H1 (cell line): ENCODE results near the gene MYO16. TPM values are rescaled to one million over a fixed set of nuclear protein-coding genes. Genes with fewer than 3 reads are reported as not detected.

Source experiments
- CTCF ChIA-PET: fragments of 300-600 bp; sonication (Branson Sonifier 250); formaldehyde crosslinking; loops from one replicate; lab custom pipeline; 2021; ENCODE audit not compliant: partially characterized antibody; lab: Charles Lee
- POLR2A ChIA-PET: fragments of 300-600 bp; sonication (Branson Sonifier 250); formaldehyde crosslinking; loops from one replicate; lab custom pipeline; 2021; ENCODE audit warnings: inconsistent platforms; ENCODE audit not compliant: partially characterized antibody; lab: Charles Lee
- DNase-seq, 2 experiments: peaks; one replicate each; pipeline versions ENCODE4 v3.0.0 to v3.0.0-alpha.2; 2010 to 2022; ENCODE audit warnings: low spot score in 2 of 2, low read depth in 1 of 2, mixed read lengths in 1 of 2
- FAIRE-seq: peaks from 2 replicates; lab custom pipeline; 2011; peaks lifted over from hg19 to GRCh38; lab: Jason Lieb, UNC
- H2AFZ ChIP-seq: 2 replicates; pipeline ENCODE4 v1.8.1; 2012; ENCODE audit warnings: low read length, inconsistent platforms
- H2AK5ac ChIP-seq: 2 replicates; pipeline ENCODE4 v1.6.1; 2013; ENCODE audit warnings: low read depth, low read length
- H2BK120ac ChIP-seq: replicated peaks from 2 replicates; pipeline ENCODE3; 2013; ENCODE audit warnings: low read depth, low read length, inconsistent platforms
- H2BK12ac ChIP-seq: 2 replicates; pipeline ENCODE4 v1.6.1; 2013; ENCODE audit warnings: low read depth, low read length
- H2BK15ac ChIP-seq: 2 replicates; pipeline ENCODE4 v1.6.1; 2013; ENCODE audit warnings: low read length
- H2BK20ac ChIP-seq: 2 replicates; pipeline ENCODE4 v1.6.1; 2013; ENCODE audit warnings: low read length
- H2BK5ac ChIP-seq: 2 replicates; pipeline ENCODE4 v1.6.1; 2013; ENCODE audit warnings: low read depth, low read length
- H3K14ac ChIP-seq: 2 replicates; pipeline ENCODE4 v1.6.1; 2013; ENCODE audit warnings: inconsistent platforms; ENCODE audit not compliant: insufficient read length
- H3K18ac ChIP-seq: 2 replicates; pipeline ENCODE4 v1.6.1; 2013; ENCODE audit warnings: low read length; ENCODE audit errors: extremely low read depth
- H3K23ac ChIP-seq: 2 replicates; pipeline ENCODE4 v1.6.1; 2013; ENCODE audit warnings: inconsistent platforms; ENCODE audit not compliant: insufficient read length
- H3K23me2 ChIP-seq: 2 replicates; pipeline ENCODE4 v1.6.1; 2013; ENCODE audit warnings: low read depth, low read length
- H3K27ac ChIP-seq: 2 replicates; pipeline ENCODE4 v1.6.1; 2011; ENCODE audit warnings: low read depth, low read length, inconsistent platforms
- H3K27me3 ChIP-seq, 4 experiments: replicated peaks in 1 of 4; 1 replicate in 1 of 4; 2 replicates in 3 of 4; pipeline versions ENCODE4 v1.6.1 to v1.8.1; 2011 to 2013; ENCODE audit warnings: low read length in 3 of 4, mild to moderate bottlenecking in 3 of 4, inconsistent platforms in 2 of 4, mixed read lengths in 2 of 4, moderate library complexity in 1 of 4; ENCODE audit not compliant: control insufficient read depth in 3 of 4, insufficient read depth in 3 of 4; ENCODE audit errors: extremely low read depth in 1 of 4
- H3K36me3 ChIP-seq, 4 experiments: 2 replicates each; pipeline versions ENCODE4 v1.6.1 to v1.8.1; 2011 to 2013; ENCODE audit warnings: mild to moderate bottlenecking in 4 of 4, low read length in 3 of 4, moderate library complexity in 2 of 4, control low read depth in 1 of 4, inconsistent platforms in 1 of 4; ENCODE audit not compliant: insufficient read depth in 4 of 4, control insufficient read depth in 2 of 4
- H3K4ac ChIP-seq: replicated peaks from 2 replicates; pipeline ENCODE3; 2013; ENCODE audit warnings: low read length, low read depth, mixed read lengths, inconsistent platforms; ENCODE audit not compliant: insufficient read length
- H3K4me1 ChIP-seq, 4 experiments: replicated peaks in 1 of 4; 1 replicate in 1 of 4; 2 replicates in 3 of 4; pipeline versions ENCODE4 v1.6.1 to v1.8.1; 2011 to 2013; ENCODE audit warnings: low read length in 3 of 4, inconsistent platforms in 2 of 4, mixed read lengths in 1 of 4; ENCODE audit not compliant: insufficient read depth in 4 of 4, control insufficient read depth in 3 of 4
- H3K4me2 ChIP-seq, 2 experiments: 2 replicates each; pipeline versions ENCODE4 v1.6.1 to v1.8.1; 2011 to 2013; ENCODE audit warnings: low read depth in 2 of 2, low read length in 2 of 2, control low read depth in 1 of 2, inconsistent platforms in 1 of 2, mild to moderate bottlenecking in 1 of 2; ENCODE audit not compliant: insufficient read depth in 1 of 2
- H3K4me3 ChIP-seq, 4 experiments: fragments of 200-600, 300-600 bp in 1 of 4; sonication (generic), shearing (Covaris generic), sonication (Bioruptor Twin) in 1 of 4; 2 replicates each; pipeline versions ENCODE4 v1.5.1 to v1.8.1; 2011 to 2016; ENCODE audit warnings: low read length in 4 of 4, low read depth in 3 of 4, control low read depth in 2 of 4, inconsistent platforms in 2 of 4, mild to moderate bottlenecking in 2 of 4, mixed read lengths in 1 of 4, moderate library complexity in 1 of 4; ENCODE audit not compliant: insufficient read depth in 2 of 4; ENCODE audit errors: extremely low read depth in 1 of 4
- H3K56ac ChIP-seq: replicated peaks from 2 replicates; pipeline ENCODE3; 2013; ENCODE audit warnings: low read depth, mild to moderate bottlenecking, mixed read lengths, low read length, inconsistent platforms; ENCODE audit not compliant: insufficient read length
- H3K79me1 ChIP-seq: 2 replicates; pipeline ENCODE4 v1.6.1; 2013; ENCODE audit warnings: low read depth, low read length, control low read depth
- H3K79me2 ChIP-seq, 2 experiments: 2 replicates each; pipeline versions ENCODE4 v1.6.1 to v1.8.1; 2012 to 2013; ENCODE audit warnings: low read length in 2 of 2, mild to moderate bottlenecking in 2 of 2, inconsistent platforms in 1 of 2; ENCODE audit not compliant: insufficient read depth in 2 of 2, control insufficient read depth in 1 of 2
- H3K9ac ChIP-seq, 4 experiments: replicated peaks in 1 of 4; 1 replicate in 1 of 4; 2 replicates in 3 of 4; pipeline versions ENCODE4 v1.6.1 to v1.8.1; 2011 to 2013; ENCODE audit warnings: low read depth in 3 of 4, low read length in 3 of 4, control low read depth in 2 of 4, mild to moderate bottlenecking in 2 of 4, moderate library complexity in 2 of 4, inconsistent platforms in 1 of 4; ENCODE audit errors: extremely low read depth in 1 of 4
- H3K9me3 ChIP-seq, 2 experiments: 2 replicates each; pipeline versions ENCODE4 v1.6.1 to v1.8.1; 2012 to 2013; ENCODE audit warnings: mild to moderate bottlenecking in 2 of 2, moderate library complexity in 2 of 2, control low read depth in 1 of 2, inconsistent platforms in 1 of 2, low read depth in 1 of 2, low read length in 1 of 2, mixed read lengths in 1 of 2; ENCODE audit not compliant: insufficient read depth in 2 of 2
- H4K20me1 ChIP-seq, 2 experiments: replicated peaks in 1 of 2; 2 replicates each; pipeline versions ENCODE3 to v1.8.1; 2011 to 2013; ENCODE audit warnings: inconsistent platforms in 2 of 2, low read length in 2 of 2, mild to moderate bottlenecking in 1 of 2; ENCODE audit not compliant: insufficient read depth in 2 of 2, control insufficient read depth in 1 of 2
- H4K5ac ChIP-seq: 2 replicates; pipeline ENCODE4 v1.6.1; 2013; ENCODE audit warnings: low read length, low read depth, mixed read lengths, inconsistent platforms; ENCODE audit not compliant: insufficient read length
- H4K8ac ChIP-seq: 2 replicates; pipeline ENCODE4 v1.8.0; 2013; ENCODE audit warnings: mild to moderate bottlenecking, moderate library complexity, low read length, inconsistent platforms; ENCODE audit not compliant: insufficient read depth; ENCODE audit errors: extremely low read depth
- H4K91ac ChIP-seq: replicated peaks from 2 replicates; pipeline ENCODE3; 2013; ENCODE audit warnings: low read length, mixed read lengths, inconsistent platforms; ENCODE audit not compliant: insufficient read length
- GTF2F1 ChIP-seq: IDR thresholded peaks from 2 replicates; pipeline ENCODE4 v1.6.1; 2012; ENCODE audit warnings: low read depth, low read length, improper control_type of control experiment, borderline replicate concordance
- HDAC2 ChIP-seq, 2 experiments: fragments of 300-600 bp in 1 of 2; sonication (generic) in 1 of 2; IDR thresholded peaks; 2 replicates each; pipeline ENCODE4 v1.6.1; 2011 to 2012; ENCODE audit warnings: low read depth in 2 of 2, low read length in 2 of 2, mild to moderate bottlenecking in 2 of 2, moderate library complexity in 2 of 2, borderline replicate concordance in 1 of 2, inconsistent platforms in 1 of 2
- JUND ChIP-seq: IDR thresholded peaks from 2 replicates; pipeline ENCODE4 v1.6.1; 2011; ENCODE audit warnings: mild to moderate bottlenecking, improper control_type of control experiment, low read length
- PHF8 ChIP-seq: fragments of 200-600 bp; sonication (generic); conservative IDR thresholded peaks from 2 replicates; pipeline ENCODE4 v1.7.1; 2012; ENCODE audit warnings: low read depth, mild to moderate bottlenecking, inconsistent platforms, low read length, moderate library complexity
- TCF12 ChIP-seq: IDR thresholded peaks from 2 replicates; pipeline ENCODE4 v1.6.1; 2011; ENCODE audit warnings: low read depth, mild to moderate bottlenecking, low read length
- USF2 ChIP-seq: IDR thresholded peaks from 2 replicates; pipeline ENCODE4 v1.6.1; 2011; ENCODE audit warnings: low read length, improper control_type of control experiment
- WGBS, 2 experiments: shearing (Covaris generic) in 1 of 2; methylation state at CpG; one replicate each; pipeline versions ENCODE4 v1.1.6 to v1.1.7; 2013 to 2015; ENCODE audit warnings: low lambda C conversion rate in 2 of 2, mixed read lengths in 2 of 2, inconsistent platforms in 1 of 2, low coverage in 1 of 2, missing lambda C conversion rate in 1 of 2; ENCODE audit not compliant: insufficient replicate concordance in 2 of 2, insufficient coverage in 1 of 2, insufficient read length in 1 of 2; ENCODE audit errors: extremely low coverage in 1 of 2, missing lambda C conversion rate in 1 of 2; 5-methylcytosine and 5-hydroxymethylcytosine counted together
- polyA plus RNA-seq, 7 experiments: library from polyadenylated mRNA; depleted of rRNA in 3 of 7; stranded (reverse) in 5 of 7; unstranded in 2 of 7; fragments of >200 nt in 5 of 7; fragments of 200-250 nt in 2 of 7; gene quantifications; 1 replicate in 5 of 7; 2 replicates in 1 of 7; 4 replicates in 1 of 7; pipeline versions ENCODE4 v1.2.1 to v1.2.3, GENCODE V29; 2011 to 2013; ENCODE audit warnings: missing spikeins in 2 of 7, mixed read lengths in 2 of 7
- total RNA-seq: library from RNA; stranded (reverse); fragmentation: NEBNext Ultra II Directional; extraction: Animal tissue kit (Norgen Biotek cat#: 25700); gene quantifications from 2 replicates; pipeline ENCODE4 v1.2.1, GENCODE V29; 2021

MYO16 gene
- total and polyA plus RNA-seq, 2 of the 8 experiments (the other 6 are each of a cell fraction or from before 2014, with no cell fraction given), result 0.02 to 0.22 TPM

GRCh38 chr13:109254274-109254673 lies 624.9 kb downstream of the MYO16 start:
- H4K5ac ChIP-seq, result no peak overlapping the region
- no peak overlapping the region for H4K91ac ChIP-seq
- H3K23me2 ChIP-seq, result no peaks in the 10 kb centered on the region; the same call in 1 of the 2 replicates
- no peak overlapping the region for H4K8ac ChIP-seq
- ChIA-PET CTCF (no interaction called here), POLR2A (no interaction called here)
- H3K18ac ChIP-seq, result no peak overlapping the region
- no peaks in the 10 kb centered on the region for H3K27me3 ChIP-seq
- H3K79me2 ChIP-seq, result no peaks in the 10 kb centered on the region
- H3K4me2 ChIP-seq, result no peak overlapping the region
- no peak overlapping the region for H3K4ac ChIP-seq
- no peaks in the 10 kb centered on the region for H3K9me3 ChIP-seq
- no peaks in the 10 kb centered on the region for H3K36me3 ChIP-seq
- no peaks in the 10 kb centered on the region for H3K79me1 ChIP-seq
- no peak overlapping the region for H3K23ac ChIP-seq
- DNase-seq, result no peak
- H2BK12ac ChIP-seq, result no peak overlapping the region
- H3K4me1 ChIP-seq, result no peaks in the 10 kb centered on the region; a peak in 1 of 7 replicates
- no peak overlapping the region for H3K56ac ChIP-seq
- TF ChIP-seq PHF8, result no peak
- TF ChIP-seq USF2, result no peak
- TF ChIP-seq TCF12, result no peak
- TF ChIP-seq HDAC2 (IDR thresholded peaks at IDR 0.05; ENCODE audit: borderline replicate concordance in 1 of 2, low read depth in 2 of 2, low read length in 2 of 2), result no peak
- TF ChIP-seq JUND, result no peak
- no peak for TF ChIP-seq GTF2F1
- TF ChIP-seq, all 59 proteins: peak for 0
- Histone ChIP-seq H2BK5ac (no peak overlapping the region), H2BK20ac (no peak overlapping the region), H3K9ac (no peak overlapping the region), H2AFZ (no peak overlapping the region), H2BK15ac (no peak overlapping the region), H4K20me1 (no peaks in the 10 kb centered on the region), H2AK5ac (no peak overlapping the region), H2BK120ac (no peak overlapping the region), H3K14ac (no peak overlapping the region), H3K4me3 (no peak overlapping the region), H3K27ac (no peak overlapping the region)
- WGBS, 2 experiments, result 100% methylated on average over 1 of the region's 1 CpG; no CpG with 5 or more reads in 1 of the 2 experiments
- no peak for FAIRE-seq
